Left ventricle myocardium inferior (tissue), 1 donor: ENCODE results near the gene BRINP2. TPM values are rescaled to one million over a fixed set of nuclear protein-coding genes. Genes with fewer than 3 reads are reported as not detected.

Experiments
- DNase-seq: peaks from one replicate; pipeline ENCODE4 v3.0.0-alpha.2; 2020
- H3K27ac ChIP-seq: fragments of 200-600 bp; replicated peaks from 2 replicates; pipeline ENCODE4 v1.8.0; 2021
- H3K27me3 ChIP-seq: fragments of 200-600 bp; 2 replicates; pipeline ENCODE4 v1.8.0; 2021; ENCODE audit warnings: low read depth
- H3K36me3 ChIP-seq: fragments of 200-600 bp; 2 replicates; pipeline ENCODE4 v1.8.0; 2021
- H3K4me1 ChIP-seq: fragments of 200-600 bp; 2 replicates; pipeline ENCODE4 v1.8.0; 2021
- H3K4me3 ChIP-seq: fragments of 200-600 bp; 2 replicates; pipeline ENCODE4 v1.8.0; 2021; ENCODE audit warnings: mild to moderate bottlenecking, moderate library complexity
- H3K9me3 ChIP-seq: fragments of 200-600 bp; replicated peaks from 2 replicates; pipeline ENCODE4 v1.8.0; 2021
- CTCF ChIP-seq: fragments of 200-600 bp; IDR thresholded peaks from 2 replicates; pipeline ENCODE4 v1.8.0; 2021; ENCODE audit warnings: antibody characterized with exemption, mild to moderate bottlenecking, borderline replicate concordance
- intact Hi-C: fragments of 100-400 bp; cut with micrococcal nuclease; formaldehyde crosslinking; loops from one replicate; pipeline ENCODE4 v1.11.0; 2022
- total RNA-seq: library from RNA; stranded (reverse); fragmentation: NEBNext Ultra II Directional; extraction: Animal tissue kit (Norgen Biotek cat#: 25700); gene quantifications from one replicate; pipeline ENCODE4 v1.2.1, GENCODE V29; 2021
- donor health status: DM: no; HTN: yes; CAD: no; lungs with severe emphysema.

The BRINP2 gene
- total RNA-seq, 1 donor from 2014 or later: 0.66 TPM

GRCh38 chr1:177257128-177257527 is 86.4 kb downstream of the BRINP2 start:
- intact Hi-C loops: loop anchor here (10.0 kb wide), 1 partner anchor 78 kb away; no protein-coding TSS in a partner anchor

GRCh38 chr1:177257576-177257975 is 86.8 kb downstream of the BRINP2 start:
- H3K36me3 ChIP-seq: no peaks in the 10 kb centered on the region
- H3K4me1 ChIP-seq: peaks cover 12% of the 10 kb centered on the region
- no peak for TF ChIP-seq CTCF
- intact Hi-C loops: loop anchor here (10.0 kb wide), 1 partner anchor 77 kb away; no protein-coding TSS in a partner anchor
- H3K9me3 ChIP-seq: no peaks in the 10 kb centered on the region
- H3K4me3 ChIP-seq: no peak overlapping the region
- peaks cover 52% of the 10 kb centered on the region for H3K27me3 ChIP-seq
- DNase-seq: no peak
- no peak overlapping the region for H3K27ac ChIP-seq

More at GRCh38 chr1:177257128-177257527, 86.4 kb downstream of the BRINP2 start:
- no peaks in the 10 kb centered on the region for H3K9me3 ChIP-seq
- peaks cover 47% of the 10 kb centered on the region for H3K27me3 ChIP-seq
- TF ChIP-seq CTCF: no peak
- H3K36me3 ChIP-seq: no peaks in the 10 kb centered on the region
- H3K4me1 ChIP-seq: peaks cover 12% of the 10 kb centered on the region
- H3K4me3 ChIP-seq: no peak overlapping the region
- DNase-seq: no peak
- no peak overlapping the region for H3K27ac ChIP-seq

GRCh38 chr1:177270863-177271262 is 100.1 kb downstream of the BRINP2 start:
- Histone ChIP-seq H3K36me3 (no peaks in the 10 kb centered on the region), H3K27ac (no peak overlapping the region), H3K9me3 (no peaks in the 10 kb centered on the region), H3K4me3 (no peak overlapping the region), H3K4me1 (peaks cover 21% of the 10 kb centered on the region), H3K27me3 (no peaks in the 10 kb centered on the region)
- TF ChIP-seq CTCF: no peak
- intact Hi-C loops: no loop called here
- no peak for DNase-seq

- peaks cover 23% of the 10 kb centered on the region for H3K4me1 ChIP-seq
- no peak overlapping the region for H3K27ac ChIP-seq
- no peak overlapping the region for H3K4me3 ChIP-seq
- H3K9me3 ChIP-seq: no peaks in the 10 kb centered on the region
- intact Hi-C loops: no loop called here
- no peak for DNase-seq
- H3K27me3 ChIP-seq: no peaks in the 10 kb centered on the region
- no peak for TF ChIP-seq CTCF
- no peaks in the 10 kb centered on the region for H3K36me3 ChIP-seq
Observed at GRCh38 chr1:177273141-177273540, 102.4 kb downstream of the BRINP2 start.

GRCh38 chr1:177274687-177275211 is 104.0 kb downstream of the BRINP2 start:
- intact Hi-C loops: no loop called here
- Histone ChIP-seq H3K27ac (peak overlapping the region; percentile 74), H3K4me1 (peaks cover 23% of the 10 kb centered on the region), H3K36me3 (no peaks in the 10 kb centered on the region), H3K9me3 (no peaks in the 10 kb centered on the region), H3K4me3 (no peak overlapping the region), H3K27me3 (no peaks in the 10 kb centered on the region)
- TF ChIP-seq CTCF: no peak
- DNase-seq: peak; percentile 42
